Activated CD4-positive, CD25-positive, alpha-beta regulatory T cell treated with anti-CD3 and anti-CD28 coated beads, Interleukin-2, amount 50 U/mL, for 24 hours (primary cell): Measurements from ENCODE around the gene MYL2.
"Not testable (repeated sequence)": the region's sequence is repeated elsewhere in the genome, so short reads cannot be mapped to it uniquely, and the experiment has no call there.

ENCODE experiments used
- ATAC-seq, 2 donors: fragments of 150-1000 bp; cut with Tn5 transposase; one replicate each; pipeline ENCODE4 v1.10.0; 2021; ENCODE audit warnings: mild to moderate bottlenecking in 1 of 2, moderate library complexity in 1 of 2

Gene MYL2

GRCh38 chr12:110920324-110920910 is at the start of gene MYL2:
TSS of gene MYL2 (minus strand) at chr12:110920579. CDS start at chr12:110920529, 50 bp downstream.
- no peak for ATAC-seq

- no peak for ATAC-seq
Observed at GRCh38 chr12:110966081-110966760, 45.8 kb upstream of the MYL2 start.

GRCh38 chr12:110965574-110965973 is 45.2 kb upstream of the MYL2 start:
- ATAC-seq, result no peak

GRCh38 chr12:110960795-110961194 is 40.4 kb upstream of the MYL2 start:
- ATAC-seq, result no peak

GRCh38 chr12:110957652-110958051 is 37.3 kb upstream of the MYL2 start:
- no peak for ATAC-seq

GRCh38 chr12:110957159-110957558 is 36.8 kb upstream of the MYL2 start:
- ATAC-seq, result no peak

- ATAC-seq, result not testable (repeated sequence)
Observed at GRCh38 chr12:110950867-110951266, 30.5 kb upstream of the MYL2 start.

- not testable (repeated sequence) for ATAC-seq
Observed at GRCh38 chr12:110950466-110950865, 30.1 kb upstream of the MYL2 start.

- ATAC-seq, result no peak
Observed at GRCh38 chr12:110948041-110948440, 27.7 kb upstream of the MYL2 start.

- no peak for ATAC-seq
Observed at GRCh38 chr12:110943373-110943772, 23.0 kb upstream of the MYL2 start.

GRCh38 chr12:110941391-110941790 is 21.0 kb upstream of the MYL2 start:
- no peak for ATAC-seq

GRCh38 chr12:110940933-110941332 is 20.6 kb upstream of the MYL2 start:
- ATAC-seq, result no peak

GRCh38 chr12:110940296-110940695 is 19.9 kb upstream of the MYL2 start:
- no peak for ATAC-seq

GRCh38 chr12:110937104-110937641 is 16.8 kb upstream of the MYL2 start:
- ATAC-seq, result peak in 1 of 2 donors; percentile 35

- no peak for ATAC-seq
Observed at GRCh38 chr12:110936367-110937103, 16.2 kb upstream of the MYL2 start.

GRCh38 chr12:110935588-110935987 is 15.2 kb upstream of the MYL2 start:
- ATAC-seq, result no peak

GRCh38 chr12:110934093-110934852 is 13.9 kb upstream of the MYL2 start:
- no peak for ATAC-seq

- no peak for ATAC-seq
Observed at GRCh38 chr12:110933326-110933974, 13.1 kb upstream of the MYL2 start.

- no peak for ATAC-seq
Observed at GRCh38 chr12:110932046-110932445, 11.7 kb upstream of the MYL2 start.

- no peak for ATAC-seq
Observed at GRCh38 chr12:110931315-110931728, 10.9 kb upstream of the MYL2 start.

GRCh38 chr12:110930348-110931314 is 10.3 kb upstream of the MYL2 start:
- ATAC-seq, result no peak
